Measurements from ENCODE around the gene IGFBP2.

DNA sequence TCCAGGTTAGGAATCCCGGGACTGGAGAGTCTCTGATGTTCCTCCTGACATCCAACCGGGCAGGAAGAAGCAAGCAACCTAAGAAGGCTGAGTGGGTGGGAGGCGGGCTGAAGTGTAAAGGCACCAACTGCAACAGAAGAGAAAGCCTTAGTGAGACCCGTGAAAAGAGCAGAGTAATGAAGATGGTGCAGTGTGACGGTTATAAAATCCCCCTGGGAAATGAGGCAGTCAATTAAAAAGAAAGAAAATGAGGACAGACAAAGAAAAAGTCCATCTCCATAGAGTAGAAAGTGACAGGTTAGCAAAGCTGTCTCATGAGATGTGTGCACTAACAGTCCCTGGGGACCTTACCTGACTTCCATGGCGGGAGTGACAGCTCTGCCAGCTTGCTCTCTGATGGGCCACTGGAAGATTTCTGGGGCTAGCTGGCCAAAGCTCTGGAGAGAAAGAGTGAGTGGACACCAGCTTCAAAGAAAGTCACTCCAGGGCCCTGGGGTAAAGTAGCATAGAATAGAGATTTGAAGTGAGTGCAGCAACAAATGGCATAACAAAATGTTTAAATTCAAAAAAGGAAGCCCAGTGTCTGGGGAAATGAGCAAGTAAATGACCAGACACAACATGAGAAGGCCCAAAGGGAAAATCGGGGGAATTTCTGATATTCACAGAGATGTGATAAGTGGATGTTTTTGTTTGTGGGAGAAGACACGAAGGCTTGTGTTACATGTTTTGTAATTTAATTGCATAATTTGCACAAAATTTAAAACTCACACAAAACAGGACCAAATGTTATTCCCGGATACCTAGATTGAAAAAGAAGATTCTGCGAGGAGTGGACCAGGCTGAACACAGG, 44.1 kb upstream of the IGFBP2 start:
- TF ChIP-seq, protein P1, sequence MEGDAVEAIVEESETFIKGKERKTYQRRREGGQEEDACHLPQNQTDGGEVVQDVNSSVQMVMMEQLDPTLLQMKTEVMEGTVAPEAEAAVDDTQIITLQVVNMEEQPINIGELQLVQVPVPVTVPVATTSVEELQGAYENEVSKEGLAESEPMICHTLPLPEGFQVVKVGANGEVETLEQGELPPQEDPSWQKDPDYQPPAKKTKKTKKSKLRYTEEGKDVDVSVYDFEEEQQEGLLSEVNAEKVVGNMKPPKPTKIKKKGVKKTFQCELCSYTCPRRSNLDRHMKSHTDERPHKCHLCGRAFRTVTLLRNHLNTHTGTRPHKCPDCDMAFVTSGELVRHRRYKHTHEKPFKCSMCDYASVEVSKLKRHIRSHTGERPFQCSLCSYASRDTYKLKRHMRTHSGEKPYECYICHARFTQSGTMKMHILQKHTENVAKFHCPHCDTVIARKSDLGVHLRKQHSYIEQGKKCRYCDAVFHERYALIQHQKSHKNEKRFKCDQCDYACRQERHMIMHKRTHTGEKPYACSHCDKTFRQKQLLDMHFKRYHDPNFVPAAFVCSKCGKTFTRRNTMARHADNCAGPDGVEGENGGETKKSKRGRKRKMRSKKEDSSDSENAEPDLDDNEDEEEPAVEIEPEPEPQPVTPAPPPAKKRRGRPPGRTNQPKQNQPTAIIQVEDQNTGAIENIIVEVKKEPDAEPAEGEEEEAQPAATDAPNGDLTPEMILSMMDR (IDR thresholded peaks at IDR 0.05; ENCODE audit: control extremely low read depth in 1 of 3, insufficient read depth in 1 of 3, low read depth in 1 of 3, low read length in 3 of 3), result no peak
- TF ChIP-seq EZH2 (IDR thresholded peaks at IDR 0.05; ENCODE audit: low read depth, low read length, severe bottlenecking), result no peak
- no peak for TF ChIP-seq CBX5 (IDR thresholded peaks at IDR 0.05; ENCODE audit: low read depth, low read length)
- TF ChIP-seq, protein P2, sequence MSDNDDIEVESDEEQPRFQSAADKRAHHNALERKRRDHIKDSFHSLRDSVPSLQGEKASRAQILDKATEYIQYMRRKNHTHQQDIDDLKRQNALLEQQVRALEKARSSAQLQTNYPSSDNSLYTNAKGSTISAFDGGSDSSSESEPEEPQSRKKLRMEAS (IDR thresholded peaks at IDR 0.05), result no peak

All from H1 (cell line).